Stomach (tissue), 9 donors: ENCODE data around the gene SYT15. TPM values are rescaled to one million over a fixed set of nuclear protein-coding genes. Genes with fewer than 3 reads are reported as not detected.

Experiments used
- DNase-seq, 2 donors: peaks; one replicate each; pipeline versions ENCODE4 v3.0.0 to v3.0.0-alpha.2; 2013 to 2019
- H3K27ac ChIP-seq, 5 donors: fragments of 200-600 bp in 4 of 5; sonication (generic) in 4 of 5; one replicate each; pipeline ENCODE4 v1.5.1; 2013 to 2019; ENCODE audit warnings: mild to moderate bottlenecking in 1 of 5, moderate library complexity in 1 of 5
- H3K27me3 ChIP-seq, 3 donors: fragments of 200-600 bp; sonication (generic); one replicate each; pipeline ENCODE4 v1.5.1; 2017 to 2019; ENCODE audit warnings: mixed run types in 1 of 3
- H3K36me3 ChIP-seq, 4 donors: fragments of 200-600 bp; sonication (generic); 1 replicate in 3 of 4; 2 replicates in 1 of 4; pipeline ENCODE4 v1.5.1; 2016 to 2019
- H3K4me1 ChIP-seq, 4 donors: fragments of 200-600 bp; sonication (generic); one replicate each; pipeline ENCODE4 v1.5.1; 2016 to 2019
- H3K4me3 ChIP-seq, 4 donors: fragments of 200-600 bp; sonication (generic) in 3 of 4; one replicate each; pipeline ENCODE4 v1.5.1; 2016 to 2019; ENCODE audit warnings: mild to moderate bottlenecking in 1 of 4
- H3K9me3 ChIP-seq, 4 donors: fragments of 200-600 bp; sonication (generic); one replicate each; pipeline ENCODE4 v1.5.1; 2016 to 2019
- EP300 ChIP-seq: sonication (generic); formaldehyde crosslinking; IDR thresholded peaks from one replicate; pipeline ENCODE4 v1.6.1; 2017; ENCODE audit warnings: antibody characterized with exemption
- POLR2A ChIP-seq, 4 donors: fragments of 450-650 bp; IDR thresholded peaks; one replicate each; pipeline ENCODE4 v1.6.1; 2016; ENCODE audit warnings: antibody characterized with exemption in 4 of 4, control low read depth in 2 of 4, mild to moderate bottlenecking in 1 of 4, moderate library complexity in 1 of 4
- POLR2AphosphoS5 ChIP-seq, 3 donors: sonication (generic); formaldehyde crosslinking; IDR thresholded peaks; one replicate each; pipeline ENCODE4 v1.6.1; 2016; ENCODE audit warnings: antibody characterized with exemption in 3 of 3
- WGBS, 5 donors: extraction: QIAGEN DNeasy Blood & Tissue Kit in 3 of 5; methylation state at CpG; one replicate each; pipeline versions ENCODE4 v1.1.5 to v1.1.7; 2013 to 2018; 5-methylcytosine and 5-hydroxymethylcytosine counted together
- intact Hi-C: fragments of 100-400 bp; cut with DNase I; formaldehyde crosslinking; loops from one replicate; pipeline ENCODE4 v1.15.1; 2023; ENCODE audit warnings: low total_unique reads
- polyA plus RNA-seq, 3 donors: library from polyadenylated mRNA; stranded (reverse); fragments of 200-250 nt; gene quantifications; one replicate each; pipeline ENCODE4 v1.2.3, GENCODE V29; 2013
- total RNA-seq, 5 donors: library from RNA; depleted of rRNA; stranded (reverse); fragments of >200 nt; gene quantifications; one replicate each; pipeline versions ENCODE4 v1.1.0 to v1.2.3, GENCODE V29; 2014 to 2016
- TF ChIP-seq, protein P1 (sequence below), 7 experiments: fragments of 450-650 bp in 4 of 7; fragments of 200-600 bp in 3 of 7; sonication (generic) in 3 of 7; IDR thresholded peaks; one replicate each; pipeline ENCODE4 v1.5.1; 2016 to 2019; ENCODE audit warnings: antibody characterized with exemption in 7 of 7, control low read depth in 2 of 7, mild to moderate bottlenecking in 1 of 7
- donor health status: healthy with polysubstance abuse.
- donor health status: Bipolar disorder and iron deficiency.
- donor health status: healthy.

The SYT15 gene
- total and polyA plus RNA-seq, 8 donors, result 0.12 to 85.8 (median 0.93) TPM; not detected in 2

DNA sequence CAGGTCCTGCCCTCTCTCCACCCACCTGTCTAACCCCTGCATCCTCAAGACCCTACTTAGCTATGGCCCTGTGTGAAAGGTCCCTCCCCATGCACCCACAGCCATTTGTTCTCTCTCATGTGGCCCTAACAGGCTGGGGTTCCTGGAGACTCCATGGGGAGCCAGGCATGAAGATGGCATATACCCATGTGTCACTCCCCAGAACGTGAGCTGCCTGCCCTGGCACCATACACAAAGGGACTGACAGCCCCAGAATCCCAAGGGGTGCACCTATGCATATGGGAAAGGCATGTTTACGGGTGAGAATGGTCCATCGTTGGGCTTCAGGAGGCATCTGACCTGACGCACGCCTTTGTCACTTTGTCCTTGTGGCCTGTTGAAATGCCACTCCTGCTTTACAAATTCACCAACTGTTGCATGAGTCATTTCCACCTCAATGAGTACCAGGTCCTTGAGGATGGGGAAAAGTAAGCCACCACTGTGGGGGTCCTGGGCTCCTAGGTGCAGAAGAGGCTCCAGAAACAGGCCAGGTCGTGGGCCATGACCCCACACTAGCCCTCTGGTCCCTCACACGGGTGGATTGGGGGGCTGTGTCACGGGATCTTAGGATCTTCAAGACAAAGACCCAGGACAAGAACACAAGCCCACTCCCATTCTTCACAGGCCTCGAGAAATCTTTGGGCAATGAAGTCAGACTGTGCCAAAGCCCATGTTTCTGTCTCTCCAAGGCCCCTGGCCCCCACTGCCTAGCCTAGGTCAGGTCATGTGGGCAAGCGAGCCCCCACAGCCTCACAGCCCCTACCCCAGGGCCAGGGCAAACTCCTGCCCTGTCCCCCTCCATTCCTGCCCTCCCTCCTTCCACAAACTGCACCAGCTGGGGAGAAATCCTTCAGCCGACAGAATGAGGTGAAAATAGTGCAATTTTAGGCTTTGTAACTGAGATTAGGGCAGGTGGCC lies 31.1 kb upstream of the SYT15 start:
- peak in 1 of 2 donors; percentile 31 for DNase-seq
- Histone ChIP-seq H3K27ac (no peak overlapping the region), H3K4me1 (peaks cover 12 to 30% (median 27%) of the 10 kb centered on the region in 4 donors), H3K36me3 (peaks cover 0 to 22% (median 19%) of the 10 kb centered on the region in 4 donors), H3K4me3 (no peak overlapping the region), H3K9me3 (no peaks in the 10 kb centered on the region), H3K27me3 (no peaks in the 10 kb centered on the region)
- 67 to 76% (median 72%) methylated on average over 11 of the region's 11 CpGs for WGBS, 5 donors
- TF ChIP-seq EP300, result no peak
- TF ChIP-seq, protein P1, sequence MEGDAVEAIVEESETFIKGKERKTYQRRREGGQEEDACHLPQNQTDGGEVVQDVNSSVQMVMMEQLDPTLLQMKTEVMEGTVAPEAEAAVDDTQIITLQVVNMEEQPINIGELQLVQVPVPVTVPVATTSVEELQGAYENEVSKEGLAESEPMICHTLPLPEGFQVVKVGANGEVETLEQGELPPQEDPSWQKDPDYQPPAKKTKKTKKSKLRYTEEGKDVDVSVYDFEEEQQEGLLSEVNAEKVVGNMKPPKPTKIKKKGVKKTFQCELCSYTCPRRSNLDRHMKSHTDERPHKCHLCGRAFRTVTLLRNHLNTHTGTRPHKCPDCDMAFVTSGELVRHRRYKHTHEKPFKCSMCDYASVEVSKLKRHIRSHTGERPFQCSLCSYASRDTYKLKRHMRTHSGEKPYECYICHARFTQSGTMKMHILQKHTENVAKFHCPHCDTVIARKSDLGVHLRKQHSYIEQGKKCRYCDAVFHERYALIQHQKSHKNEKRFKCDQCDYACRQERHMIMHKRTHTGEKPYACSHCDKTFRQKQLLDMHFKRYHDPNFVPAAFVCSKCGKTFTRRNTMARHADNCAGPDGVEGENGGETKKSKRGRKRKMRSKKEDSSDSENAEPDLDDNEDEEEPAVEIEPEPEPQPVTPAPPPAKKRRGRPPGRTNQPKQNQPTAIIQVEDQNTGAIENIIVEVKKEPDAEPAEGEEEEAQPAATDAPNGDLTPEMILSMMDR (IDR thresholded peaks at IDR 0.05), result no peak
- TF ChIP-seq POLR2A (IDR thresholded peaks at IDR 0.05), result no peak
- no peak for TF ChIP-seq POLR2AphosphoS5 (IDR thresholded peaks at IDR 0.05)
- intact Hi-C loops, result no loop called here

DNA sequence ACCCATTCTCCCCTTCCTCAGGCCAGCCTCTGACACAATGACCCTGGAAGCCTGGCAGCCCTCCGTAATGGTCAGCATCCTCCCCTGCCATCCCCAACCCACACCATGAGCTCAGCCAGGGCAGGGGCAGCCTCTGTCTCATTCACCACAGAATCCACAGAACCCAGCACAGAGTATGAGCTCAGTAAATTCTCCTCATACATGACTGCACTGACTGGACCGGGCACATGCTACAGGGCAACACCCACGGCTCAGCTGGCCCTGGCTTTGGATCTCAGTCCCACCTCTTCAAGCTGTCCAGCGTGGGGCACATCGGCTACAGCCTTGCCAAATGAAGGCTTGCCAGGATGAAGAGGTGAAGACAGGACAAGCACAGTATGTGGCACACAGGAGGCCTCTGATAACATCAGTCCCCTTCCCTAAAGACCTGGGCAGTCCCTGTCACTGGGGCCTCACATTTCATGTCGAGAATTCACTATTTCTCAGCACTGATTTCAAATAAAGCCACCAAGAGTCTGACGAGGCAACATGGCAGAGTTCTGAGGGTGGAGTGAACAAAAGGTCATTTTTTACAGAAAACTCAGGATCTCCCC lies 30.3 kb upstream of the SYT15 start:
- TF ChIP-seq, protein P1 (IDR thresholded peaks at IDR 0.05), result no peak
- TF ChIP-seq EP300, result no peak
- TF ChIP-seq POLR2A (IDR thresholded peaks at IDR 0.05), result no peak
- TF ChIP-seq POLR2AphosphoS5 (IDR thresholded peaks at IDR 0.05), result no peak
- 64 to 76% (median 75%) methylated on average over 7 of the region's 7 CpGs for WGBS, 5 donors
- no peak overlapping the region for H3K27ac ChIP-seq
- peaks cover 0 to 22% (median 19%) of the 10 kb centered on the region in 4 donors for H3K36me3 ChIP-seq
- no peaks in the 10 kb centered on the region for H3K9me3 ChIP-seq
- no peak overlapping the region for H3K4me3 ChIP-seq
- H3K4me1 ChIP-seq, result peaks cover 12 to 36% (median 28%) of the 10 kb centered on the region in 4 donors
- intact Hi-C loops, result no loop called here
- peak in 1 of 2 donors; percentile 25 for DNase-seq
- H3K27me3 ChIP-seq, result peaks cover 0 to 6% (median 0%) of the 10 kb centered on the region in 3 donors

DNA sequence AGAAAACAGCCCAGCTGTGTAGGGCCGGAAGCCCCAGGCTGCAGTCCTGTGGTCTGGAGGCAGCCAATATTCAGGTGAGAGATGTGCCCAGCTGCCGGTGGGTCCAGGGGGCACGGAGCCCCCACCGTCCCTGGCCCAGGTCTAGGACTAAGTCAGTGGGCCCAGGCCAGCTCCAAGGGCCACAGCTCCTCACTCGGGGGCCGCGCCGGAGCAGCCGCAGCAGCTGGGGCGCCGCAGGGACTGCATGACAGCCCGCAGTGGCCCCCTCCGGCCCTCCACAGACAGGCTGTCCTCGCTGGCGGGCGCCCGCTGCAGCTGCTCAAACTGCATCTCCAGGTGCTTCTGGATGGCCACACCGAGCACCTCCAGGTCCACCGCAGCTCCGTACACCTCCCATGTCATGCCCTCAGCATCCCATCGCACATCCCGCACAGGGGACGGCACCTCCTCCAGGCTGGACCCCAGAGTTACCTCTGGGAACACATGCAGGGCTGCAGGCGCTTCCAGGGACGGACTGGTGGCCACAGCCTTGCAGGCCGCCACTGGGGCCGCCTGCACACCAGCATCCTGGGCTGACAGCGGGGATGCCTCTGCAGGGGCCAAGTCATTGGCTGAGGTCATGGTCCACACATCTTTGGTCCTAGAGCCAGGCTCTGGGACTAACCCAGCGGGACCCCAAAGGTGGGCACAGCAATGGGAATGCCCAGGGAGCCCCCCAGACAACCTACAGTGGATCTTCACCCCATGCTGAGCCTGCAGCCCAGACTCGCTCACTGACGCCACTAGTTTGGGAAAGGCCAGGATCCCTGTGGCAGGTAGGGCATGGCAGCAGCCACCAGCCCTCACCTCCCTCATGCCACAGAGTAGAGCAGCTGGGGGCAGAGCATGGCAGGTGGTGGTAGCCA lies 29.5 kb upstream of the SYT15 start:
- no peak overlapping the region for H3K27ac ChIP-seq
- peaks cover 0 to 12% (median 0%) of the 10 kb centered on the region in 3 donors for H3K27me3 ChIP-seq
- 86 to 91% (median 89%) methylated on average over 30 to 31 of the region's 31 CpGs for WGBS, 5 donors
- TF ChIP-seq POLR2A (IDR thresholded peaks at IDR 0.05) (no peak), EP300 (no peak), POLR2AphosphoS5 (IDR thresholded peaks at IDR 0.05) (no peak)
- TF ChIP-seq, protein P1 (IDR thresholded peaks at IDR 0.05), result no peak
- DNase-seq, result peak in 1 of 2 donors; percentile 25
- no peak overlapping the region for H3K4me3 ChIP-seq
- peaks cover 0 to 22% (median 19%) of the 10 kb centered on the region in 4 donors for H3K36me3 ChIP-seq
- intact Hi-C loops, result no loop called here
- peaks cover 8 to 32% (median 25%) of the 10 kb centered on the region in 4 donors for H3K4me1 ChIP-seq
- no peaks in the 10 kb centered on the region for H3K9me3 ChIP-seq
